CD4-positive, alpha-beta T cell treated with Interleukin-6 for 4 hours (primary cell): ENCODE measurements around the gene HDGFL2.

Source experiments
- DNase-seq: peaks from one replicate; pipeline ENCODE4 v3.0.0-alpha.2; 2020; ENCODE audit warnings: mixed read lengths

Gene HDGFL2

GRCh38 chr19:4471403-4472173 is 509 bp upstream of the HDGFL2 start:
- peak; percentile 98 for DNase-seq

DNA sequence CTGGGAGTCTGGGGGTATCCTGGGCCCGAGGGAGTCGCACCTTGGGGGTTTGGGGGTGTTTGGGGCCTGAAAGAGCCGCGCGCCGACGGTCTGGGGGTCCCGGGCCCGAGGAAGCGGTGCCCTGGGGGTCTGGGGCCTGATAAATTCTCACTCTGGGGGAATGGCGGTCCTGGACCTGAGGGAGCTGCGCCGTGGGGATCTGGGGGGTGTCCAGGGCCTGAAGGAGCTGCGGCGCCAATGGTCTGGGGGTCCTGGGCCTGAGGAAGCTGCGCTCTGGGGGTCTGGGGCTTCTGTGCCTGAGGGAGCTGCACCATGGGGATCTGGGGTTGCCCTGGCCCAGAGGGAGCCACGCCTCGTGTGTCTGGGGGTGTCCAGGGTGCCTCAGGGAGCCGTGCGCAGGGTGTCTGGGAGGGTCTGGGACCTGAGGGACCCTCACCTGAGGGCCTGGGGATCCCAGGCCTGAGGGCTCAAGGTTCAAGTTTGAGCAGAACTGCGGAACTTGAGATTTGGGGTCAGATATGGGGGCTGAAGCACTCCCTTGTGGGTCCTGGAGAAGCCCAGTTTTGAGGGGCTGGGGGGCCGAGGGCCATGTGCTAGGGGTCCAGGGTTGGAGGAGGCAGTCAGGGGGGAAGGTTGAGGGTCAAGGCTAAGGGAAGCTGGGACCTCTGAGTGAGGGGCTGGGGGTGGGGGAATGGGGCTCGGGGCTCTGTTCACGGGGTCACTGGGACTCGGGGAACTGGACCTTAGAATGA is 1.1 kb downstream of the HDGFL2 start:
- no peak for DNase-seq

DNA sequence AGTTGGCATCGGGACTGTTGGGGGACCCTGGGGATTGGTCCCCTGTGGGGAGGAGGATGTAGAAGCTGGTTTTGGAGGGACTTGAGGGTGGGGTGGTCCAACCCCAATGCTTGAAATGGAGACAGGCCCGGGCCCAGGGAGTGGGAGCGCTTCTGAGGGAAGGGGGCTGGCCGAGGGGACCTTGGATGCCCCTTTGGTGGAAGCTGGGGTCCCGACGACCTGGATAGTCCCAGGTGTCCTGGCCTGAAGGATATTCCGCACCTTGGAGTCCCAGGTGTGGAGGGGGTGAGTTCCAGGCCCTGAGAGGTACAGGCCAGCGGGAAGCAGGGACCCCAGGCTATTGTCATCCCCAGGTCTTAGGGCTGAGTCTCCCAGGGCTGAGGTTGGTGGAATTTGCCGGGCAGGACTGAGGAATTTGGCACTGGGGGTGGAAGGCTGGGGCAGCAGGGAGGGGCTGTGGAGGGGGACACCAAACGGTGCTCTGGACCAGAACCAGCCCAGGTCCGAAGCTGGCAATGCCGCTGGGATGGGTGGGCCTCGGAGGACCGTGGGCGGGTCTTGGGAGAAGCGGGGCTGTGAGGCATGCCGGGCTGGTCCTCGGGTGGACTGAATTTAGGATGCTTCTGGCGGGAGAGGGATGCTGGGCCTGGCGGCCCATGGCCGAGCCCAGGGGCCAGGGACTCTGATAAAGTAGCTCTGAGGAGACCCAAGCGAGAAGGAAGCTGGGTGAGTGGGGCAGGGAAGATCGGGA is 1.8 kb downstream of the HDGFL2 start:
- DNase-seq: no peak

- DNase-seq: no peak
Measured at GRCh38 chr19:4474514-4475022, 2.5 kb downstream of the HDGFL2 start.

- no peak for DNase-seq
Measured at GRCh38 chr19:4477034-4477801, 5.1 kb downstream of the HDGFL2 start.

GRCh38 chr19:4482721-4483364 is 10.7 kb downstream of the HDGFL2 start:
- no peak for DNase-seq

- DNase-seq: no peak
Measured at GRCh38 chr19:4483385-4483784, 11.3 kb downstream of the HDGFL2 start.

DNA sequence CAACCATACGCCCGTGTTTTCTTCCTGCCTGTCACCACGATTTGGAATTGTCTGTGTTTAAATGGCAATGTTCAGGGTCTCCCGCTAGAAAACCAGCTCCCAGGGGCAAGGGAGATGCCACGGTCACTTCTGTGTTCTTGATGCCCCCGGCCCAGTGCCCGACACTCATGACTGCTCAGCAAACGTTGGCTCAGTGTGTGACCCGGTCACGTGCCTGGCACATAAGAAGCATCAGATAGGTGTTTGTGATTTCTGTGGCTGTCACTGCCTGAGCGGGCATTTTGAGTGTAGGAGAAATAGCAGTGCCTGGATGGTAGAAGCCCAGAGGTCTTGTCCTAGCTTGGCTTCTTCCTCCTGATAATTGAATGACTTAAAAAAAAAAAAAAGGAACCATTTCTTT is 15.5 kb downstream of the HDGFL2 start:
- no peak for DNase-seq

DNA sequence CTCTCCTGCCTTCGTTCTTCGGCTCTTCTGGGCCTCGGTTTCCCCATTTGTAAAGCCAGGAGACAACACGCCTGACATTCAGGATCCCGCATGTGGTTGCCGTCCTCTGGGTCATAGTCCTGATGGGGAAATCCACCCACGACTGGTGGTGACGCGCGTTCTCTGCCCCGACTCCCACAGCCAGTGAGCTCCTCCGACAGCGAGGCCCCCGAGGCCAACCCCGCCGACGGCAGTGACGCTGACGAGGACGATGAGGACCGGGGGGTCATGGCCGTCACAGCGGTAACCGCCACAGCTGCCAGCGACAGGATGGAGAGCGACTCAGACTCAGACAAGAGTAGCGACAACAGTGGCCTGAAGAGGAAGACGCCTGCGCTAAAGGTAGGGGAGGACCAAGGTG is 16.4 kb downstream of the HDGFL2 start:
- no peak for DNase-seq

GRCh38 chr19:4491446-4491845 is 19.3 kb downstream of the HDGFL2 start:
- no peak for DNase-seq

DNA sequence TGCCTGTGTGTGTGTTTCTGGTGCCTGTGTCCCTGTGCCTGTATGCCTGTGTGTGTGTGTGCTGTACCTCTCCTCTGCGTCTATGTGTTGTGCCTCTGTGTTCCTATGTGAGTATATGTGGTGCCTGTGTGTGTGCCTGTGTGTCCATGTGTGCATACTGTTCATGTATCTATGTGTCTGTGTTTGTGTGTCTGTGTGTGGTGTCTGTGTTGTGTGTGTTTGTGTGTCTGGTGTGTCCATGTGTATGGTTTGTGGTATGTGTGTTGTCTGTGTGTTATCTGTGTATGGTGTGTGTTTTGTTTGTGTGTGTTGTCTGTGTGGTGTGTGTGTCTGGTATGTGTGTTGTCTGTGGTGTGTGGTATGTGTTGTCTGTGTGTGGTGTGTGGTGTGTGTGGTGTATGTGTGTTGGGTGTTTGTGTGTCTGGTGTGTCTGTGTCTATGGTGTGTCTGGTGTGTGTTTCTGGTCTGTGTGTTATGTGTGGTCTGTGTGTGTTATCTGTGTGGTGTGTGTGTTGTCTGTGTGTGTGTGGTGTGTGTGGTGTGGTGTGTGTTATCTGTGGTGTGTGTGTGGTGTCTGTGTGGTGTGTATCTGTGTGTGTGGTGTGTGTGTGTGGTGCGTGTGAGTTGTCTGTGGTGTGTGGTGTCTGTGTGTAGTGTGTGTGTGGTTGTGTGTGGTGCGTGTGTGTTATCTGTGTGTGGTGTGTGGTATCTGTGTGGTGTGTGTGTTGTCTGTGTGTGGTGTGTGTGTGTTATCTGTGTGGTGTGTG is 20.4 kb downstream of the HDGFL2 start:
- no peak for DNase-seq

DNA sequence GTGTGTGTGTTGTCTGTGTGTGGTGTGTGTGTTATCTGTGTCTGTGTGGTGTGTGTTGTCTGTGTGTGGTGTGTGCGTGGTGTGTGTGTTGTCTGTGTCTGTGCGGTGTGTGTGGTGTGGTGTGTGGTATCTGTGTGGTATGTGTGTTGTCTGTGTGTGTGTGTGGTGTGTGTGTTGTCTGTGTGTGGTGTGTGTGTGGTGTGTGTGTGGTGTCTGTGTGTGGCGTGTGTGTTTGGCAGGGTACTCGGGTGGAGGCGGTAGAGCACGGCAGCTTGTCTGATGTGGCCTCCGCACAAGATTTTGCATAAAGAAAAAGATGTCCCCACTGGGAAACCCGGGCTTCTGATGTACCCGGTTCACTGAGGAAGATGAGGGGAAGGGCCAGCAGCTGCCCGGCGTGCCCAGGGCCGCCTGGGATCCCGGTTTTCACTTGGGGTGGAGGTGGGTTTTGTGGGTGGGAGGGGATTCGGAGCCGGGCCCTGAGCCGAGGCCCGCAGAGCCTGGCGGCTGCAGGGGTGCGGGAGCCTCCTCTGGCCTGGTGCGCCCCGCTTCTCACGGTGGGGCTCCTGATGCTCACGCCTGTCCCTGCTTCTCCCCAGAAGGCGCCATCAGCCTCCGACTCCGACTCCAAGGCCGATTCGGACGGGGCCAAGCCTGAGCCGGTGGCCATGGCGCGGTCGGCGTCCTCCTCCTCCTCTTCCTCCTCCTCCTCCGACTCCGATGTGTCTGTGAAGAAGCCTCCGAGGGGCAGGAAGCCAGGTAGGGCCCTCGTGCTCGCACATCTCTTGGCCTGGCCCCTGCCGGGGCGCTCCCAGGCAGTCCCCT is 21.2 kb downstream of the HDGFL2 start:
- no peak for DNase-seq

DNA sequence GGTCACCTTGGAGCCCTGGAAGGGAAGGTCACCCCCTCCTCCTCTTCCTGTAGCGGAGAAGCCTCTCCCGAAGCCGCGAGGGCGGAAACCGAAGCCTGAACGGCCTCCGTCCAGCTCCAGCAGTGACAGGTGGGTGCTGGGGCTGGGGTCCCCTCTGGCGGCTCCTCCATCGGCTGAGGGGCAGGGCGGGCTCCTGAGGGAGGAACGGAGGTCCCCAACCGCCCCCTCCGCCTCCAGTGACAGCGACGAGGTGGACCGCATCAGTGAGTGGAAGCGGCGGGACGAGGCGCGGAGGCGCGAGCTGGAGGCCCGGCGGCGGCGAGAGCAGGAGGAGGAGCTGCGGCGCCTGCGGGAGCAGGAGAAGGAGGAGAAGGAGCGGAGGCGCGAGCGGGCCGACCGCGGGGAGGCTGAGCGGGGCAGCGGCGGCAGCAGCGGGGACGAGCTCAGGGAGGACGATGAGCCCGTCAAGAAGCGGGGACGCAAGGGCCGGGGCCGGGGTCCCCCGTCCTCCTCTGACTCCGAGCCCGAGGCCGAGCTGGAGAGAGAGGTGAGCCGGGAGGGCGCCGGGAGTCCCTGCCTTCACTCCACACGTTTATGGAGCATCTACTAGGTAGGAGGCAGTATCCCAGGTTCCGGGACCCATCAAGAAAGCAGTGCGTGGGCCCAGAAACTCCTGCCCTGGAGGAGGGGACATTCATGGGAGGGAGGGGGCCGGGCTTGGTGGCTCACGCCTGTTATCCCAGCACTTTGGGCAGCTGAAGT is 22.0 kb downstream of the HDGFL2 start:
- DNase-seq: no peak

GRCh38 chr19:4494691-4495064 is 22.6 kb downstream of the HDGFL2 start:
- DNase-seq: no peak

DNA sequence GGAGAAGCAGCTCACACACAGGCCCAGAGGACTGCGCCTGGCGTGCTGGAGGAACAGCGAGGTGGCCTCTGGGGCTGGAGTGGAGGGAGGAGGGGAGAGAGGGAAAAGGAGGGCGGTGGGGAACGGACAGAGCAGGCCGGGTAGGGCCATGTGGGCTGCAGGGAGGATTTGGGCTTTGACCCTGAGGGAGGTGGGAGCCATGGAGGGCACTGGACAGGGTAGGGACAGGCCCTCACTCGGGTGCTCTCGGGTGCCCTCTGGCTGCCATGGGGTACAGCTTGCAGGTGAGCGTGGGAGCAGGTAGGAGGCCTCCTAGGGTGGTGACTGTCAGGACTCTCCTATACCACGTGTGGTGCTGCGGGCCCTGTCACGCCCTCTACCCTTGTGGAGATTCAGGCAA is 23.4 kb downstream of the HDGFL2 start:
- DNase-seq: no peak

DNA sequence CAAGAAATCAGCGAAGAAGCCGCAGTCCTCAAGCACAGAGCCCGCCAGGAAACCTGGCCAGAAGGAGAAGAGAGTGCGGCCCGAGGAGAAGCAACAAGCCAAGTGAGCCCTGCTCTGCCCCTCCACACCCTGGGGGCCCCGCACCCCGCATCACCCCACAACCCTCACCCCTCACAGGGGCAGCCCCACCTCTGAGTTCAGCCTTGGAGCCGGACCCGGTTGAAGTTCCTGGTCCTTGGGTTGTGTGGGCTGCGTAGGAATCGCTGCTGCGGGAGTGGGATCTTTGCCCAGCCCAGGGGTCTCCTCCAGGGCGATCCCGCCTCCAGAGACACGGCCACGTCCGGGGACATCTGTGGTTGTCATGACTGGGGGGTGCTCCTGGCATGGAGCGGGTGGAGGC is 24.2 kb downstream of the HDGFL2 start:
- no peak for DNase-seq

DNA sequence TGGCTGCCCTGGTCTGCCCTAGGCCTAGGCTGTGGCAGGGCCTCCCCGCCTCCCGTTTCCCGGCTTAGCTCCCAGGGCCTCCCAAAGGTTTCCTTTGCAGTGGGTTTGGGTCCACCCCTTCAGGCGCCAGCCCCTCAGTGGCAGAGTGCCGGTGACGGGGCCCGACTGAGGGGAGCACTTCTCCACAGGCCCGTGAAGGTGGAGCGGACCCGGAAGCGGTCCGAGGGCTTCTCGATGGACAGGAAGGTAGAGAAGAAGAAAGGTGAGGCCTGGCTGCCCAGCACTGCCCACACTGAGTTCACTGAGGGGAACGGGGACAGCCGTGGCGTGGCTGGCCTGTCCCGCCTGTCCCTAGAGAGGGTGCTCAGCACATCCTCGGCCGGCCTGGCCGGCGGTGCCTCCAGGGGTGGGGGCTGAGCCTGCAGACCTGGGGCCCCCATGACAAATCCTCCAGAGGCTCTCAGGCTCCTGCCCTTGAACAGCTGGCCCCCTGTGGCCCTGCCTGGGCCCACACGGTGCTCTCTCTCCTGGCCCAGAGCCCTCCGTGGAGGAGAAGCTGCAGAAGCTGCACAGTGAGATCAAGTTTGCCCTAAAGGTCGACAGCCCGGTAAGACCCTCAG is 25.8 kb downstream of the HDGFL2 start:
- DNase-seq: no peak

GRCh38 chr19:4498694-4499093 is 26.6 kb downstream of the HDGFL2 start:
- no peak for DNase-seq

DNA sequence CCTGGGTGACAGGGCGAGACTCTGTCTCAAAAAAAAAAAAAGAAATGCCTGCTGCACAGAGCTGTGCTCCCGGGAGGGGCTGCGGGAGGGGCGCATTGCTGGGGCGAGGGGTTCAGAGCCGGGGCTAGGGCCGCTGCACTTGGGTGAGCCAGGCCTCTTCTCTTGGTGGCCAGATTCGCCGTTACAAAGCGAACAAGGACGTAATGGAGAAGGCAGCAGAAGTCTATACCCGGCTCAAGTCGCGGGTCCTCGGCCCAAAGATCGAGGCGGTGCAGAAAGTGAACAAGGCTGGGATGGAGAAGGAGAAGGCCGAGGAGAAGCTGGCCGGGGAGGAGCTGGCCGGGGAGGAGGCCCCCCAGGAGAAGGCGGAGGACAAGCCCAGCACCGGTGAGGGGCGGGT is 27.2 kb downstream of the HDGFL2 start:
- DNase-seq: no peak
